ENCODE results near the gene FBXL17. TPM values are rescaled to one million over a fixed set of nuclear protein-coding genes. Genes with fewer than 3 reads are reported as not detected.

Gene FBXL17
- total RNA-seq, 1 experiment from 2014 or later: 8.8 TPM

DNA sequence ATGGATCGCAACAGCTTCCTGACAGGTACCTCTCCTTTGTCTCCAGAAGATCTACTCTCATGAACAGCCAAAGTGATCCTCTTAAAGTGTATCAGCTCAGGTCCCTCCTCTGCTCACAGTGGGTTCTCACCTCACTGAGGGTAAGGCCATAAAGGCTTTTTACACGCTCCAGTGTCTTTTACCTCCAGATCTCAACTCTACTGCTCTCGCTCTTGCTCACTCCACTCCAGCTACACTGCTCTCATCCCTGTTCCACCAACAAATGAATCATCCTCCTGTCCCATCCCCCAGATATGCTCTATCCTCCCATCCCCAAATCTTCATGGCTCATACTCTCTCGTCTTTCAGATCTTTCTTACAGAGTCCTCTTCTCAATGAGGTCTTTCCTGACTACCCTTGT is 462.5 kb downstream of the FBXL17 start:
- no peaks in the 10 kb centered on the region for H3K36me3 ChIP-seq (ENCODE audit: low read depth, low read length)
- POLR2A ChIA-PET (ENCODE audit: unreplicated experiment): no interaction called here
- H3K4me3 ChIP-seq (ENCODE audit: low read length): no peak overlapping the region
- no TSS peak for BruUV-seq (replicated peaks)
- no peaks in the 10 kb centered on the region for H3F3A ChIP-seq (ENCODE audit: low read length, unreplicated experiment)
- H3K9me3 ChIP-seq (ENCODE audit: low read length): no peaks in the 10 kb centered on the region
- H4K20me1 ChIP-seq (ENCODE audit: low read length): no peaks in the 10 kb centered on the region
- H3K4me2 ChIP-seq (ENCODE audit: low read length): no peak overlapping the region
- no peak for TF ChIP-seq EZH2phosphoT487 (IDR thresholded peaks at IDR 0.05; ENCODE audit: borderline replicate concordance, low read length)
- no peak for TF ChIP-seq CTCF (conservative IDR thresholded peaks at IDR 0.05; ENCODE audit: low read depth, low read length)
- no peak for TF ChIP-seq EZH2 (IDR thresholded peaks at IDR 0.05; ENCODE audit: low read length, unreplicated experiment)
- H3K9me2 ChIP-seq (replicated peaks; ENCODE audit: low read length): no peaks in the 10 kb centered on the region
- no peaks in the 10 kb centered on the region for H3K4me1 ChIP-seq (ENCODE audit: insufficient read depth, low read length)
- H2AFZ ChIP-seq (ENCODE audit: low read length): no peak overlapping the region
- CTCF ChIA-PET: no interaction called here
- H3K27ac ChIP-seq (ENCODE audit: low read length): no peak overlapping the region
- H3K9ac ChIP-seq (ENCODE audit: low read length): no peak overlapping the region
- intact Hi-C loops (cut with micrococcal nuclease): no loop called here
- no peaks in the 10 kb centered on the region for H3K79me2 ChIP-seq (ENCODE audit: low read length)
- H3K27me3 ChIP-seq (ENCODE audit: low read length): no peaks in the 10 kb centered on the region
- ATAC-seq (no peak), DNase-seq (no peak)

DNA sequence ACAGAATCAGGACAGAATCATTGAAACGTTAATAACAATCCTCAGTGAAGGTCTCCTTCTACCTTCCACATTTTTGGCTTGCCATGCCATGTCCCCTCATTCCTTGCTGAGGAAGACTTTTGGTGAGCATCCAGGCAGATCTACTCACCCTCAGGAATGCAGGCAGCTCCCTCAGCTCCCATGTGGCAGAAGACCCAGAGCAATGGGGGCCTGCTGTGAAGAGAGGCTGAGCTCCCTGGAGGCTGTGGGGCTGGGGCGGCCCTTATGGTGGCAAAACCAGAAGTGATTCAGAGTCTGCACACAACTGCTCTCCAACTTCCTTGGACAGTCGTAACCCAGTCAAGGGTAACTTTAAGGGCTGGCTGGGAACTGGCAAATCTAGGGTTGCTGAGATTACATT is 463.9 kb downstream of the FBXL17 start:
- ChIA-PET POLR2A (ENCODE audit: unreplicated experiment) (no interaction called here), CTCF (no interaction called here)
- Histone ChIP-seq H3K9ac (ENCODE audit: low read length) (no peak overlapping the region), H3K4me1 (ENCODE audit: insufficient read depth, low read length) (no peaks in the 10 kb centered on the region), H3K4me3 (ENCODE audit: low read length) (no peak overlapping the region), H3K36me3 (ENCODE audit: low read depth, low read length) (no peaks in the 10 kb centered on the region), H3K27ac (ENCODE audit: low read length) (no peak overlapping the region), H3K79me2 (ENCODE audit: low read length) (no peaks in the 10 kb centered on the region), H3K4me2 (ENCODE audit: low read length) (no peak overlapping the region), H2AFZ (ENCODE audit: low read length) (no peak overlapping the region), H3F3A (ENCODE audit: low read length, unreplicated experiment) (no peaks in the 10 kb centered on the region), H3K27me3 (ENCODE audit: low read length) (no peaks in the 10 kb centered on the region), H3K9me3 (ENCODE audit: low read length) (no peaks in the 10 kb centered on the region), H4K20me1 (ENCODE audit: low read length) (no peaks in the 10 kb centered on the region), H3K9me2 (replicated peaks; ENCODE audit: low read length) (no peaks in the 10 kb centered on the region)
- ATAC-seq (peak; percentile 24; the same call in 1 of the 2 replicates), DNase-seq (no peak)
- TF ChIP-seq EZH2 (IDR thresholded peaks at IDR 0.05; ENCODE audit: low read length, unreplicated experiment) (no peak), CTCF (conservative IDR thresholded peaks at IDR 0.05; ENCODE audit: low read depth, low read length) (no peak), EZH2phosphoT487 (IDR thresholded peaks at IDR 0.05; ENCODE audit: borderline replicate concordance, low read length) (no peak)
- intact Hi-C loops (cut with micrococcal nuclease): no loop called here
- BruUV-seq (replicated peaks): no TSS peak

- Histone ChIP-seq H3F3A (ENCODE audit: low read length, unreplicated experiment) (no peaks in the 10 kb centered on the region), H4K20me1 (ENCODE audit: low read length) (no peaks in the 10 kb centered on the region), H3K9me3 (ENCODE audit: low read length) (no peaks in the 10 kb centered on the region), H3K9me2 (replicated peaks; ENCODE audit: low read length) (no peaks in the 10 kb centered on the region), H3K27me3 (ENCODE audit: low read length) (no peaks in the 10 kb centered on the region), H3K4me2 (ENCODE audit: low read length) (no peak overlapping the region), H3K4me1 (ENCODE audit: insufficient read depth, low read length) (no peaks in the 10 kb centered on the region), H3K4me3 (ENCODE audit: low read length) (no peak overlapping the region), H3K27ac (ENCODE audit: low read length) (no peak overlapping the region), H2AFZ (ENCODE audit: low read length) (no peak overlapping the region), H3K9ac (ENCODE audit: low read length) (no peak overlapping the region), H3K79me2 (ENCODE audit: low read length) (no peaks in the 10 kb centered on the region), H3K36me3 (ENCODE audit: low read depth, low read length) (no peaks in the 10 kb centered on the region)
- DNase-seq (no peak), ATAC-seq (no peak)
- TF ChIP-seq CTCF (conservative IDR thresholded peaks at IDR 0.05; ENCODE audit: low read depth, low read length) (no peak), EZH2 (IDR thresholded peaks at IDR 0.05; ENCODE audit: low read length, unreplicated experiment) (no peak), EZH2phosphoT487 (IDR thresholded peaks at IDR 0.05; ENCODE audit: borderline replicate concordance, low read length) (no peak)
- BruUV-seq (replicated peaks): no TSS peak
- ChIA-PET POLR2A (ENCODE audit: unreplicated experiment) (interaction anchor here (0.7 kb wide), 1 partner anchor 128 kb away, joined by 5 read pairs; no protein-coding TSS in a partner anchor), CTCF (no interaction called here)
- intact Hi-C loops (cut with micrococcal nuclease): no loop called here
Observed at GRCh38 chr5:107916731-107917725, 464.9 kb downstream of the FBXL17 start.
